ENCODE measurements around the gene SETBP1. TPM values are rescaled to one million over a fixed set of nuclear protein-coding genes. Genes with fewer than 3 reads are reported as not detected.

Gene SETBP1
- total RNA-seq, 1 experiment from 2014 or later, result 9.6 TPM

GRCh38 chr18:44834867-44835469, 154.3 kb downstream of the SETBP1 start:
- ATAC-seq (peak; percentile 54), DNase-seq (ENCODE audit: low spot score) (no peak)
- peaks cover 6% of the 10 kb centered on the region; the same call in 1 of the 2 replicates for H3K9me3 Mint-ChIP-seq
- no peak overlapping the region for H3K4me3 Mint-ChIP-seq
- H3K4me1 Mint-ChIP-seq, result peaks cover 66% of the 10 kb centered on the region
- POLR2A ChIA-PET, result no interaction called here
- H3K27me3 Mint-ChIP-seq (ENCODE audit: low read depth), result no peaks in the 10 kb centered on the region; the same call in 1 of the 2 replicates
- H3K36me3 Mint-ChIP-seq, result no peaks in the 10 kb centered on the region
- no peak for TF ChIP-seq CTCF (IDR thresholded peaks at IDR 0.05)
- TF ChIP-seq ZNF317 (CRISPR knock-in tag; IDR thresholded peaks at IDR 0.05; ENCODE audit: borderline replicate concordance, low read depth), result peak; percentile 89
- TF ChIP-seq ZNF219 (CRISPR knock-in tag; IDR thresholded peaks at IDR 0.05; ENCODE audit: borderline replicate concordance), result no peak
- CTCF ChIA-PET, result interaction anchor here (0.7 to 1.2 kb wide), 2 partner anchors 17 to 378 kb away, joined by 4 read pairs; no protein-coding TSS in a partner anchor
- H3K27ac Mint-ChIP-seq, result peak overlapping the region; percentile 42; the same call in 1 of the 2 replicates

- Mint-ChIP-seq H3K27me3 (ENCODE audit: low read depth) (no peaks in the 10 kb centered on the region; the same call in 1 of the 2 replicates), H3K9me3 (peaks cover 6% of the 10 kb centered on the region; the same call in 1 of the 2 replicates), H3K4me1 (peaks cover 71% of the 10 kb centered on the region), H3K4me3 (no peak overlapping the region), H3K36me3 (no peaks in the 10 kb centered on the region), H3K27ac (no peak overlapping the region)
- DNase-seq (ENCODE audit: low spot score) (no peak), ATAC-seq (peak; percentile 35)
- no peak for TF ChIP-seq FOXK1 (CRISPR knock-in tag; IDR thresholded peaks at IDR 0.05)
- peak; percentile 30; the same call in 1 of the 2 replicates for TF ChIP-seq USF2 (CRISPR knock-in tag; IDR thresholded peaks at IDR 0.05)
- ChIA-PET CTCF (interaction anchor here (1.2 kb wide), 1 partner anchor 377 kb away, joined by 4 read pairs; no protein-coding TSS in a partner anchor), POLR2A (no interaction called here)
Observed at GRCh38 chr18:44835703-44836102, 155.0 kb downstream of the SETBP1 start.

- TF ChIP-seq NFATC4 (CRISPR knock-in tag; IDR thresholded peaks at IDR 0.05), result no peak
- TF ChIP-seq PRDM15 (CRISPR knock-in tag; IDR thresholded peaks at IDR 0.05), result peak; percentile 49; the same call in 1 of the 2 replicates
- no peak for ATAC-seq
- Mint-ChIP-seq H3K27me3 (ENCODE audit: low read depth) (no peaks in the 10 kb centered on the region; the same call in 1 of the 2 replicates), H3K27ac (peak overlapping the region; percentile 54; the same call in 1 of the 2 replicates), H3K36me3 (no peaks in the 10 kb centered on the region), H3K4me1 (peaks cover 72% of the 10 kb centered on the region), H3K4me3 (no peak overlapping the region), H3K9me3 (peaks cover 6% of the 10 kb centered on the region; the same call in 1 of the 2 replicates)
- no peak for DNase-seq (ENCODE audit: low spot score)
- ChIA-PET POLR2A (no interaction called here), CTCF (no interaction called here)
Observed at GRCh38 chr18:44836263-44836662, 155.6 kb downstream of the SETBP1 start.

GRCh38 chr18:44837482-44838180, 156.9 kb downstream of the SETBP1 start:
- peaks cover 79% of the 10 kb centered on the region for H3K4me1 Mint-ChIP-seq

More at GRCh38 chr18:44837482-44838180, 156.9 kb downstream of the SETBP1 start:
- H3K4me3 Mint-ChIP-seq, result no peak overlapping the region
- H3K36me3 Mint-ChIP-seq, result no peaks in the 10 kb centered on the region
- ChIA-PET CTCF (no interaction called here), POLR2A (no interaction called here)
- ATAC-seq (no peak), DNase-seq (ENCODE audit: low spot score) (no peak)
- no peak for TF ChIP-seq GRHL2 (CRISPR knock-in tag; IDR thresholded peaks at IDR 0.05; ENCODE audit: insufficient replicate concordance, severe bottlenecking)
- TF ChIP-seq SMAD3 (CRISPR knock-in tag; IDR thresholded peaks at IDR 0.05; ENCODE audit: borderline replicate concordance), result no peak
- TF ChIP-seq ATF1 (CRISPR knock-in tag; IDR thresholded peaks at IDR 0.05), result no peak
- H3K9me3 Mint-ChIP-seq, result peaks cover 6% of the 10 kb centered on the region; the same call in 1 of the 2 replicates
- no peak overlapping the region for H3K27ac Mint-ChIP-seq
- no peaks in the 10 kb centered on the region; the same call in 1 of the 2 replicates for H3K27me3 Mint-ChIP-seq (ENCODE audit: low read depth)
